Spleen (tissue), 11 donors: ENCODE measurements around the gene CYB5B. TPM values are rescaled to one million over a fixed set of nuclear protein-coding genes. Genes with fewer than 3 reads are reported as not detected.
A peak's percentile ranks its signal among the peaks of the same experiment; 100 is the strongest.
"Not testable (repeated sequence)": the region's sequence is repeated elsewhere in the genome, so short reads cannot be mapped to it uniquely, and the experiment has no call there.

Source experiments
- DNase-seq: peaks from one replicate; pipeline ENCODE4 v3.0.0-alpha.2; 2020
- H3K27ac ChIP-seq, 8 donors: fragments of 200-600 bp; sonication (generic) in 7 of 8; 1 replicate in 4 of 8; 2 replicates in 4 of 8; pipeline versions ENCODE4 v1.5.0 to v1.8.0; 2016 to 2021; ENCODE audit warnings: inconsistent platforms in 4 of 8, mild to moderate bottlenecking in 4 of 8, moderate library complexity in 1 of 8
- H3K27me3 ChIP-seq, 7 donors: fragments of 200-600 bp; sonication (generic) in 6 of 7; replicated peaks in 1 of 7; 1 replicate in 4 of 7; 2 replicates in 3 of 7; pipeline versions ENCODE4 v1.5.0 to v1.8.0; 2016 to 2021; ENCODE audit warnings: inconsistent platforms in 3 of 7, mild to moderate bottlenecking in 1 of 7
- H3K36me3 ChIP-seq, 6 donors: fragments of 200-600 bp; sonication (generic) in 5 of 6; 1 replicate in 4 of 6; 2 replicates in 2 of 6; pipeline versions ENCODE4 v1.5.0 to v1.8.0; 2016 to 2021; ENCODE audit warnings: inconsistent platforms in 2 of 6
- H3K4me1 ChIP-seq, 6 donors: fragments of 200-600 bp; sonication (generic) in 5 of 6; 1 replicate in 3 of 6; 2 replicates in 3 of 6; pipeline versions ENCODE4 v1.5.0 to v1.8.0; 2016 to 2021; ENCODE audit warnings: inconsistent platforms in 3 of 6
- H3K4me3 ChIP-seq, 8 donors: fragments of 200-600 bp; sonication (generic) in 7 of 8; 1 replicate in 4 of 8; 2 replicates in 4 of 8; pipeline versions ENCODE4 v1.5.0 to v1.8.0; 2016 to 2021; ENCODE audit warnings: inconsistent platforms in 4 of 8, mild to moderate bottlenecking in 4 of 8, moderate library complexity in 2 of 8
- H3K9me3 ChIP-seq, 8 donors: fragments of 200-600 bp; sonication (generic) in 7 of 8; 1 replicate in 4 of 8; 2 replicates in 4 of 8; pipeline versions ENCODE4 v1.5.0 to v1.8.0; 2016 to 2021; ENCODE audit warnings: inconsistent platforms in 4 of 8
- POLR2A ChIP-seq, 3 donors: fragments of 450-650 bp; IDR thresholded peaks; one replicate each; pipeline ENCODE4 v1.5.1; 2017; ENCODE audit warnings: antibody characterized with exemption in 3 of 3, mild to moderate bottlenecking in 1 of 3
- POLR2AphosphoS5 ChIP-seq, 3 donors: sonication (generic); formaldehyde crosslinking; IDR thresholded peaks; one replicate each; pipeline ENCODE4 v1.5.1; 2017; ENCODE audit warnings: antibody characterized with exemption in 3 of 3
- WGBS, 5 donors: extraction: QIAGEN DNeasy Blood & Tissue Kit in 3 of 5; methylation state at CpG; one replicate each; pipeline versions ENCODE4 v1.1.5 to v1.1.7; 2013 to 2018; 5-methylcytosine and 5-hydroxymethylcytosine counted together
- intact Hi-C: fragments of 100-400 bp; cut with DNase I; formaldehyde crosslinking; loops from one replicate; pipeline ENCODE4 v1.15.0; 2023; ENCODE audit warnings: low total_unique reads
- polyA plus RNA-seq, 3 donors: library from polyadenylated mRNA; stranded (reverse); fragments of 200-250 nt; gene quantifications; one replicate each; pipeline ENCODE4 v1.2.1, GENCODE V29; 2013
- total RNA-seq, 7 donors: library from RNA; depleted of rRNA in 3 of 7; stranded (reverse); fragments of >200 nt in 3 of 7; fragmentation: NEBNext Ultra II Directional in 4 of 7; extraction: Animal tissue kit (Norgen Biotek cat#: 25700) in 4 of 7; gene quantifications; one replicate each; pipeline versions ENCODE4 v1.1.0 to v1.2.1, GENCODE V29; 2016 to 2021
- TF ChIP-seq, protein P1 (sequence below), 11 experiments: fragments of 200-600 bp in 7 of 11; fragments of 450-650 bp in 4 of 11; sonication (generic) in 4 of 11; IDR thresholded peaks in 8 of 11; conservative IDR thresholded peaks in 3 of 11; 1 replicate in 7 of 11; 2 replicates in 4 of 11; pipeline versions ENCODE4 v1.4.0 to v1.8.0; 2016 to 2021; ENCODE audit warnings: antibody characterized with exemption in 11 of 11, inconsistent platforms in 4 of 11, mild to moderate bottlenecking in 1 of 11
- donor health status: healthy with polysubstance abuse.
- donor health status: DM: no; HTN: no; CAD: no; lungs with moderate emphysema.
- donor health status: DM: no; HTN: no; CAD: no.
- donor health status: Bipolar disorder and iron deficiency.
- donor health status: healthy.
- donor health status: DM: no; HTN: no; CAD: no.
- donor health status: DM: yes; HTN: yes; CAD: no.

The CYB5B gene
- total and polyA plus RNA-seq, 10 donors = 36.8 to 80.5 (median 61.1) TPM

DNA sequence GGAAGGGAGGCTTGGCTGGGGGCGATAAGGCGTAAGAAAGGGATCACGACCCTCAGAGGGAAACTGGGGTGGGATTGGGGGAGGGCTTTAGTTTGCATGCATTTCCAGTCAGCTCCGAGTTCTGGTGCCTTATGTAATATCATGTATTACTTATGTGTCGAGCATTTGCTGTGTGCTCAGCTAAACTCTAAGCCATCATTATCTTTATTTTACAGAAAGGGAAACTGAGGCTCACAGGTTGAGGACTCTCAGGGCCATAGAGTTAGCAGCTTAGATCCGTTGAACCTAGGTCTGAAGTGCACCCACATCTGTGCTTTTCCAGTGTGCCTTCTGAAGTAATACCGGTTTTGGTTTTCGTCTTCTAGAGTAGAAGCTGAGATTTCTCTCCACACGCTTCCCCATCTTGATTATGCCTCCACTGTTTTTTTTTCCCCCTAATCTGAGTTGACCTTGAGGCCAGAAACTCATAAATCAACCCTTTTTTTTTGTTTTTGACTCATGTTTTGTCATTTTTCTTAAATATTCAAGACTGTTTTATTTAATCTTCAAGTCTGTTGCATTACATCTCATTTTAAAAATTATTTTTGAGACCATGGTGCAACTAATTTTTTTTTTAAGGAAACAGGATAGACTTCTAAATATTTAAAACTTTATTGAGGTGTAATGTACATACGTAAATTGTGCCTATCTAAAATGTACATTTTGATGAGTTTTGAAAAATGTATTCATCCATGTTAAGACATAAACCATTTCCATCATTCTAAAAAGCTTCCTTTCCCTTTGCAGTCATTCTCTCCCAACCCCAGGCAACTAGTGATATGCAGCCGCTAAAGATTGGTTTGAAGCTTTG, 741 bp downstream of the CYB5B start:
- intact Hi-C loops = loop anchor here (10.0 kb wide), 1 partner anchor 140 kb away; the partner anchor contains the start of gene NFAT5
- Histone ChIP-seq H3K9me3 (peaks cover 0 to 10% (median 7%) of the 10 kb centered on the region in 8 donors), H3K27me3 (no peaks in the 10 kb centered on the region), H3K36me3 (peaks cover 0 to 38% (median 22%) of the 10 kb centered on the region in 6 donors), H3K4me1 (peaks cover 17 to 34% (median 24%) of the 10 kb centered on the region in 6 donors), H3K27ac (peak overlapping the region; percentile 65 to 89 (median 84)), H3K4me3 (peak overlapping the region; percentile 76 to 89 (median 83))
- DNase-seq = no peak
- 11 to 16% (median 13%) methylated on average over 11 of the region's 11 CpGs for WGBS, 5 donors
- no peak for TF ChIP-seq POLR2A (IDR thresholded peaks at IDR 0.05)
- TF ChIP-seq, protein P1, sequence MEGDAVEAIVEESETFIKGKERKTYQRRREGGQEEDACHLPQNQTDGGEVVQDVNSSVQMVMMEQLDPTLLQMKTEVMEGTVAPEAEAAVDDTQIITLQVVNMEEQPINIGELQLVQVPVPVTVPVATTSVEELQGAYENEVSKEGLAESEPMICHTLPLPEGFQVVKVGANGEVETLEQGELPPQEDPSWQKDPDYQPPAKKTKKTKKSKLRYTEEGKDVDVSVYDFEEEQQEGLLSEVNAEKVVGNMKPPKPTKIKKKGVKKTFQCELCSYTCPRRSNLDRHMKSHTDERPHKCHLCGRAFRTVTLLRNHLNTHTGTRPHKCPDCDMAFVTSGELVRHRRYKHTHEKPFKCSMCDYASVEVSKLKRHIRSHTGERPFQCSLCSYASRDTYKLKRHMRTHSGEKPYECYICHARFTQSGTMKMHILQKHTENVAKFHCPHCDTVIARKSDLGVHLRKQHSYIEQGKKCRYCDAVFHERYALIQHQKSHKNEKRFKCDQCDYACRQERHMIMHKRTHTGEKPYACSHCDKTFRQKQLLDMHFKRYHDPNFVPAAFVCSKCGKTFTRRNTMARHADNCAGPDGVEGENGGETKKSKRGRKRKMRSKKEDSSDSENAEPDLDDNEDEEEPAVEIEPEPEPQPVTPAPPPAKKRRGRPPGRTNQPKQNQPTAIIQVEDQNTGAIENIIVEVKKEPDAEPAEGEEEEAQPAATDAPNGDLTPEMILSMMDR (IDR thresholded peaks at IDR 0.05 in 8 of 11, conservative IDR thresholded peaks at IDR 0.05 in 3 of 11) = no peak
- no peak for TF ChIP-seq POLR2AphosphoS5 (IDR thresholded peaks at IDR 0.05)

DNA sequence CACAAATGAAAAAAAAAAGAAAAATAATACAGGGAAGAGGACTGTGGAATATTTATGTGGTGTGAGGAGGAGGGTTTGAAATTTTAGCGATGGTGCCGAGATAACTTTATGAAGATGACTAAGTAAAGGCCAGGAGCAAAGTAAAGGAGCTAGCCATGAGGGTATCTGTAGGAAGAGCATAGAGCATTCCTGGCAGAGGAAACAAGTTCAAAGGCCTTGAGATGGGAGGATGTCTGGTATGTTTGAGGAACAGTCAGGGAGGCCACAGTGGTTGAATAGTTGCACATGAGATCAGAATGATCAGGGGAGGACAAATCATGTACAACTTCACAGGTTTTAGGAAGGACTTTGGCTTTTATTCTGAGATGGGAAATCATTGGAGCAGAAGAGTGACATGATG, 4.2 kb downstream of the CYB5B start:
- Histone ChIP-seq H3K27ac (no peak overlapping the region), H3K4me3 (no peak overlapping the region), H3K9me3 (peaks cover 0 to 10% (median 7%) of the 10 kb centered on the region in 8 donors), H3K27me3 (no peaks in the 10 kb centered on the region), H3K4me1 (peaks cover 15 to 41% (median 22%) of the 10 kb centered on the region in 6 donors), H3K36me3 (peaks cover 0 to 73% (median 51%) of the 10 kb centered on the region in 6 donors)
- DNase-seq = no peak
- intact Hi-C loops = loop anchor here (10.0 kb wide), 1 partner anchor 136 kb away; the partner anchor contains the start of gene NFAT5
- TF ChIP-seq POLR2A (IDR thresholded peaks at IDR 0.05) = no peak
- TF ChIP-seq, protein P1 (IDR thresholded peaks at IDR 0.05 in 8 of 11, conservative IDR thresholded peaks at IDR 0.05 in 3 of 11) = no peak
- TF ChIP-seq POLR2AphosphoS5 (IDR thresholded peaks at IDR 0.05) = no peak
- WGBS, 5 donors = 91 to 99% (median 97%) methylated on average over 2 of the region's 2 CpGs

DNA sequence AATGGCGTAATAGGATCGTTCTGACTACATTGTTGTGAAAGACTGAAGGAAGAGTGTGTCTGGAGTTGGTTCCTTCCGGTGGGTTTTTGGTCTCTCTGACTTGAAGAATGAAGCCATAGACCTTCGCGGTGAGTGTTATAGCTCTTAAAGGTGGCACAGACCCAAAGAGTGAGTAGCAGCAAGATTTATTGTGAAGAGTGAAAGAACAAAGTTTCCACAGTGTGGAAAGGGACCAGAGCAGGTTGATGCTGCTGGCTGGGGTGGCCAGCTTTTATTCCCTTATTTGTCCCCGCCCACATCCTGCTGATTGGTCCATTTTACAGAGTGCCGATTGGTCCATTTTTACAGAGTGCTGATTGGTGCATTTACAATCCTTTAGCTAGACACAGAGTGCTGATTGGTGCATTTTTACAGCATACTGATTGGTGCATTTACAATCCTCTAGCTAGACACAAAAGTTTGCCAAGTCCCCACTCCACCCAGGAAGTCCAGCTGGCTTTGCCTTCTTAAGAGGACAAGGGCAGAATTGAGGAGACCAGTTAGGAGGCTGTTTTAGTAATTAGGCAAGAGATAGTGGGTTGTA, 4.7 kb downstream of the CYB5B start:
- WGBS, 5 donors = 68 to 98% (median 85%) methylated on average over 7 of the region's 7 CpGs
- Histone ChIP-seq H3K36me3 (peaks cover 0 to 75% (median 51%) of the 10 kb centered on the region in 6 donors), H3K4me1 (peaks cover 12 to 42% (median 20%) of the 10 kb centered on the region in 6 donors)
- DNase-seq, H3K9me3 ChIP-seq, H3K4me3 ChIP-seq, H3K27me3 ChIP-seq, H3K27ac ChIP-seq: not testable (repeated sequence)
- intact Hi-C loops = loop anchor here (10.0 kb wide), 1 partner anchor 136 kb away; the partner anchor contains the start of gene NFAT5

DNA sequence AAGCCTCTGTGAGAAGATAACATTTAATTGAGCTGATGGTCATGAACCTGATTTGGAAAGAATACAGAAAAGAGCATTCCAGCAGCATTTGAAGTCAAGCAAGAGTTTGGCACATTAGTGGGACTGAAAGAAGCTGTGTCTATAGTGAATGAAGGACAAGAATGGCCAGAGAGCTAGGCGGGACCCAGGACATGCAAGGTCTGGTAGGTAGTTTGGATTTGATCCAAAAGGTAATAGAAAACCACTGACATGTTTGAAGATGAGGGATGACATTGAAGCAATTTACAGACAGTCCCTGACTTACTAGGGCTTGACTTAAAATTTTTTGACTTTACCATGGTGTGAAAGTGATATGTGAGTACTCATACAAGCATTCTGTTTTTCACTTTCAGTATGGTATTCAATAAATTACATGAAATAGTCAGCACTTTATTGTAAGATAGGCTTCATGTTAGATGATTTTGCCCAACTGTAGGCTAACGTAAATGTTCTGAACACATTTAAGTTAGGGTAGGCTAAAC, 7.6 kb downstream of the CYB5B start:
- WGBS, 5 donors = 86 to 94% (median 89%) methylated on average over 2 of the region's 2 CpGs
- Histone ChIP-seq H3K27ac (no peak overlapping the region), H3K4me1 (peaks cover 10 to 48% (median 18%) of the 10 kb centered on the region in 6 donors), H3K4me3 (no peak overlapping the region), H3K9me3 (peaks cover 0 to 10% (median 7%) of the 10 kb centered on the region in 8 donors), H3K36me3 (peaks cover 0 to 91% (median 53%) of the 10 kb centered on the region in 6 donors), H3K27me3 (no peaks in the 10 kb centered on the region)
- TF ChIP-seq, protein P1 (IDR thresholded peaks at IDR 0.05 in 8 of 11, conservative IDR thresholded peaks at IDR 0.05 in 3 of 11) = no peak
- TF ChIP-seq POLR2A (IDR thresholded peaks at IDR 0.05) = no peak
- TF ChIP-seq POLR2AphosphoS5 (IDR thresholded peaks at IDR 0.05) = no peak
- intact Hi-C loops = no loop called here
- DNase-seq = no peak
